OCI-LY3 (cell line): Measurements from ENCODE around the gene SMYD1.

Experiments
- H2AFZ ChIP-seq: fragments of 200-600, 300-600 bp; shearing (Covaris generic); 2 replicates; pipeline ENCODE4 v1.6.0; 2014; ENCODE audit warnings: antibody characterized with exemption, low read depth, low read length
- H3K27ac ChIP-seq: fragments of 200-600, 300-600 bp; sonication (generic); 2 replicates; pipeline ENCODE4 v1.5.1; 2014; ENCODE audit warnings: mild to moderate bottlenecking, low read length, moderate library complexity, mixed read lengths
- H3K27me3 ChIP-seq: fragments of 200-600, 300-600 bp; sonication (generic); 2 replicates; pipeline ENCODE4 v1.6.1; 2014; ENCODE audit warnings: low read depth, low read length, mixed read lengths
- H3K36me3 ChIP-seq: fragments of 200-600, 300-600 bp; sonication (generic); replicated peaks from 2 replicates; pipeline ENCODE3; 2014; ENCODE audit warnings: low read depth, low read length, mixed read lengths
- H3K4me1 ChIP-seq: fragments of 300-600, 200-600 bp; sonication (generic); 2 replicates; pipeline ENCODE4 v1.6.1; 2014; ENCODE audit warnings: low read length, mixed read lengths
- H3K4me2 ChIP-seq: fragments of 200-600, 300-600 bp; sonication (generic); 2 replicates; pipeline ENCODE4 v1.6.1; 2014; ENCODE audit warnings: low read length, mixed read lengths
- H3K4me3 ChIP-seq: fragments of 300-600, 200-600 bp; sonication (generic); 2 replicates; pipeline ENCODE4 v1.5.1; 2014; ENCODE audit warnings: antibody characterized with exemption, mild to moderate bottlenecking, low read length, moderate library complexity
- H3K79me2 ChIP-seq: fragments of 300-600, 200-600 bp; shearing (Covaris generic); 2 replicates; pipeline ENCODE4 v1.6.1; 2014; ENCODE audit warnings: mild to moderate bottlenecking, low read length, mixed read lengths
- H3K9ac ChIP-seq: fragments of 300-600, 200-600 bp; shearing (Covaris generic); 2 replicates; pipeline ENCODE4 v1.6.0; 2014; ENCODE audit warnings: mild to moderate bottlenecking, low read length, moderate library complexity
- H3K9me3 ChIP-seq: fragments of 200-600, 300-600 bp; shearing (Covaris generic); 2 replicates; pipeline ENCODE4 v1.6.1; 2014; ENCODE audit warnings: low read length, mixed read lengths; ENCODE audit not compliant: insufficient read depth
- H4K20me1 ChIP-seq: fragments of 200-600, 300-600 bp; sonication (generic); 2 replicates; pipeline ENCODE4 v1.6.1; 2016; ENCODE audit warnings: low read length, mixed read lengths; ENCODE audit not compliant: insufficient read depth
- EZH2phosphoT487 ChIP-seq: fragments of 200-600 bp; shearing (Covaris generic); IDR thresholded peaks from 2 replicates; pipeline ENCODE4 v1.6.1; 2018; ENCODE audit warnings: antibody characterized with exemption, mixed run types, low read depth
- TF ChIP-seq, protein P1 (sequence below): fragments of 200-600, 300-600 bp; sonication (generic); IDR thresholded peaks from 2 replicates; pipeline ENCODE4 v1.5.1; 2014; ENCODE audit warnings: antibody characterized with exemption, low read length, low read depth

SMYD1 gene

DNA sequence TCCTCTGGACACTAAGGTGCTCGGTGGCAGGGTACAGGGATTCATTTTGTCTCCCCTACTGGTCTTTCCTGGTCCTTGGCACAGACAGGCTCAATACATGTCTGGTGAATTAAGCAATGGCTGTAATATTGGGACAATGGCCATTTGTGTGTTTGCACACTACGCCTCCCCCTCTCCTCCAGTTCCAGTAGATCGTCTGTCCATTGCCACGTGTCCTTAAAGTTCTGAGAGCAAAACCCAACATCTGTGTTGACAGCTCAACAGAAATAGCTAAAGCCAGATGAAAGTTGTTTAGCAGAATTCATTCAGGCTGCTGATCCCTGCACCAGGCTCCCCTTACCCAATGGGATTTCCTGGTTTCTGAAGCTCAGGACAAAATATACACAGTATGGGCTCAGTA, 69.2 kb downstream of the SMYD1 start:
- no peaks in the 10 kb centered on the region for H4K20me1 ChIP-seq
- no peak overlapping the region for H2AFZ ChIP-seq
- H3K9me3 ChIP-seq: no peaks in the 10 kb centered on the region
- H3K9ac ChIP-seq: no peak overlapping the region
- peaks cover 33% of the 10 kb centered on the region; the same call in 1 of the 2 replicates for H3K27me3 ChIP-seq
- no peaks in the 10 kb centered on the region for H3K4me1 ChIP-seq
- H3K36me3 ChIP-seq: no peaks in the 10 kb centered on the region
- H3K79me2 ChIP-seq: no peaks in the 10 kb centered on the region
- H3K4me2 ChIP-seq: no peak overlapping the region
- no peak overlapping the region for H3K27ac ChIP-seq
- no peak overlapping the region for H3K4me3 ChIP-seq
- TF ChIP-seq, protein P1, sequence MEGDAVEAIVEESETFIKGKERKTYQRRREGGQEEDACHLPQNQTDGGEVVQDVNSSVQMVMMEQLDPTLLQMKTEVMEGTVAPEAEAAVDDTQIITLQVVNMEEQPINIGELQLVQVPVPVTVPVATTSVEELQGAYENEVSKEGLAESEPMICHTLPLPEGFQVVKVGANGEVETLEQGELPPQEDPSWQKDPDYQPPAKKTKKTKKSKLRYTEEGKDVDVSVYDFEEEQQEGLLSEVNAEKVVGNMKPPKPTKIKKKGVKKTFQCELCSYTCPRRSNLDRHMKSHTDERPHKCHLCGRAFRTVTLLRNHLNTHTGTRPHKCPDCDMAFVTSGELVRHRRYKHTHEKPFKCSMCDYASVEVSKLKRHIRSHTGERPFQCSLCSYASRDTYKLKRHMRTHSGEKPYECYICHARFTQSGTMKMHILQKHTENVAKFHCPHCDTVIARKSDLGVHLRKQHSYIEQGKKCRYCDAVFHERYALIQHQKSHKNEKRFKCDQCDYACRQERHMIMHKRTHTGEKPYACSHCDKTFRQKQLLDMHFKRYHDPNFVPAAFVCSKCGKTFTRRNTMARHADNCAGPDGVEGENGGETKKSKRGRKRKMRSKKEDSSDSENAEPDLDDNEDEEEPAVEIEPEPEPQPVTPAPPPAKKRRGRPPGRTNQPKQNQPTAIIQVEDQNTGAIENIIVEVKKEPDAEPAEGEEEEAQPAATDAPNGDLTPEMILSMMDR: no peak
- TF ChIP-seq EZH2phosphoT487: no peak

DNA sequence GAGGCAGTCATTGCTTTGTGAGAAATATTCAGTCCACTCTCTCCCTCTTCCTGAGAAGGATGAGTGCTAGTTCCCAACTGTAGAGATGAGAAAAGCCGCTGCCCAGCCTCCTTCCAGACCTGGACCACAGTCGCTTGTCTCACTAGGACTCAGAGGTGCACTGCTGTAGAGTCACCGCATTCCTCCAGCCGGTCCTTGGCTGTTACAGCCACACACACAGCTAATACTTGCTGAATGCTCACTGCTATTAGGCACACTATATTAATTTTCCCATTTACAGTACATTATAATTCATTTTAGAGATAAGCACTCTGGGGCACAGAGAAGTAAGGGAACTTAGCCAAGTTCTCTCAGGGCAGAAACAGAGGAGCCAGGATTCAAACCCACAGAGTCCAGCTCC, 70.2 kb downstream of the SMYD1 start:
- no peaks in the 10 kb centered on the region for H3K9me3 ChIP-seq
- no peak overlapping the region for H2AFZ ChIP-seq
- TF ChIP-seq, protein P1: no peak
- no peak for TF ChIP-seq EZH2phosphoT487
- H3K4me3 ChIP-seq: no peak overlapping the region
- H3K4me1 ChIP-seq: no peaks in the 10 kb centered on the region
- H3K27me3 ChIP-seq: peaks cover 33% of the 10 kb centered on the region; the same call in 1 of the 2 replicates
- H3K36me3 ChIP-seq: no peaks in the 10 kb centered on the region
- H4K20me1 ChIP-seq: no peaks in the 10 kb centered on the region
- H3K4me2 ChIP-seq: no peak overlapping the region
- no peak overlapping the region for H3K9ac ChIP-seq
- no peak overlapping the region for H3K27ac ChIP-seq
- no peaks in the 10 kb centered on the region for H3K79me2 ChIP-seq

DNA sequence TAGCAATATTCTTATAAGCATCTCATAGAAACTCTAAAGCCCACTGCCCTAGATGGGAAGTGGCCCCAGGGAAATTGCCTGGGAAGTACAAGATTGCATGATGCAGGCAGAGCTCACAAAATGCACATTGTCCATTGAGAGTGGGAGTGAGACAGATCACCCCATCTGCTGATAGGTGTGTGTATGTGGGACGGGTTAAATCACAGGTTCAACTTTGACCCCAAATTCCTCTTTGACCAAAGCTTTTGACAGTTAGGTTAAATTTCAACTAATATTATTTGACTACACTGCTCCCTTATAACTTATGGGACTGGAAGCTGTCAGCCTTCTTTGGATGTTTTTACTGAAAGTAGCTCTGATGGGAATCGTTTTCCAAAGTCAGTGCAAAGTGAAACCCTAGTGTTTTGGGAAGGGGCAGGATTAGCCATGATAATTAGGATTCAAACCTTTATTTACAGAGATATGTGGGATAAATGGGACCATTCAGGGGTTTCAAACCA, 71.6 kb downstream of the SMYD1 start:
- Histone ChIP-seq H3K27ac (no peak overlapping the region), H2AFZ (no peak overlapping the region), H3K27me3 (peaks cover 40% of the 10 kb centered on the region; the same call in 1 of the 2 replicates), H4K20me1 (no peaks in the 10 kb centered on the region), H3K4me2 (no peak overlapping the region), H3K4me1 (no peaks in the 10 kb centered on the region), H3K36me3 (no peaks in the 10 kb centered on the region), H3K9me3 (no peaks in the 10 kb centered on the region), H3K9ac (no peak overlapping the region), H3K4me3 (no peak overlapping the region), H3K79me2 (no peaks in the 10 kb centered on the region)
- TF ChIP-seq, protein P1: no peak
- no peak for TF ChIP-seq EZH2phosphoT487

DNA sequence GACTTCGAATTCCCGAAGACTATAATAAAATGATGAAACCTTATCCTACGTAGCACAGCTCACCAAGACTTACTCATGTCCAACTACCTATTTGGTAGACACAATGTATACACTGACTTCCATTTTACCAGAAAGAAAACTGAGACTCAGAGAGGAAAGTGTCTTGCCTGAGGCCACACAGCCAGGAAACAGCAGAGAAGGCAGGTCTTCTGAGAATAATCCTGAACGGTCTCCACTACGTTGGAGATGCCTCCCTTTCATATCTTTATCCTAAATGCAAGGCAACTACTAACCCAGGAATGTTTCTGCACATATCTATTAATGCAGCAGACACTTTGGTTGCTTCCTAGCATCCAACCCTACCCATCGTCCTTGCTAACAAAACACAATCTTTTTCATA, 72.2 kb downstream of the SMYD1 start:
- TF ChIP-seq, protein P1: no peak
- no peak for TF ChIP-seq EZH2phosphoT487
- Histone ChIP-seq H3K27me3 (peaks cover 39% of the 10 kb centered on the region; the same call in 1 of the 2 replicates), H4K20me1 (no peaks in the 10 kb centered on the region), H3K36me3 (no peaks in the 10 kb centered on the region), H3K79me2 (no peaks in the 10 kb centered on the region), H3K27ac (no peak overlapping the region), H3K9ac (no peak overlapping the region), H3K9me3 (no peaks in the 10 kb centered on the region), H2AFZ (no peak overlapping the region), H3K4me3 (no peak overlapping the region), H3K4me2 (no peak overlapping the region), H3K4me1 (no peaks in the 10 kb centered on the region)
